Sciatic nerve (tissue), 2 donors: ENCODE data around the gene CEACAM1. TPM values are rescaled to one million over a fixed set of nuclear protein-coding genes. Genes with fewer than 3 reads are reported as not detected.
"Not testable (repeated sequence)": the region's sequence is repeated elsewhere in the genome, so short reads cannot be mapped to it uniquely, and the experiment has no call there.

Source experiments
- ATAC-seq: fragments of 200-7000 bp; cut with Tn5 transposase; one replicate; pipeline ENCODE4 v1.9.1; 2020; ENCODE audit warnings: mild to moderate bottlenecking, moderate library complexity
- DNase-seq: peaks from one replicate; pipeline ENCODE4 v3.0.0-alpha.2; 2020; ENCODE audit warnings: low spot score
- intact Hi-C: fragments of 100-400 bp; cut with DNase I; formaldehyde crosslinking; loops from one replicate; pipeline ENCODE4 v1.14.2; 2022
- total RNA-seq: library from RNA; stranded (reverse); fragmentation: NEBNext Ultra II Directional; extraction: Animal tissue kit (Norgen Biotek cat#: 25700); gene quantifications from one replicate; pipeline ENCODE4 v1.2.1, GENCODE V29; 2021
- donor health status: DM: no; HTN: no; CAD: no.
- donor health status: DM: no; HTN: no; CAD: no.

Gene CEACAM1
- total RNA-seq, 1 donor from 2014 or later, result 5.8 TPM

DNA sequence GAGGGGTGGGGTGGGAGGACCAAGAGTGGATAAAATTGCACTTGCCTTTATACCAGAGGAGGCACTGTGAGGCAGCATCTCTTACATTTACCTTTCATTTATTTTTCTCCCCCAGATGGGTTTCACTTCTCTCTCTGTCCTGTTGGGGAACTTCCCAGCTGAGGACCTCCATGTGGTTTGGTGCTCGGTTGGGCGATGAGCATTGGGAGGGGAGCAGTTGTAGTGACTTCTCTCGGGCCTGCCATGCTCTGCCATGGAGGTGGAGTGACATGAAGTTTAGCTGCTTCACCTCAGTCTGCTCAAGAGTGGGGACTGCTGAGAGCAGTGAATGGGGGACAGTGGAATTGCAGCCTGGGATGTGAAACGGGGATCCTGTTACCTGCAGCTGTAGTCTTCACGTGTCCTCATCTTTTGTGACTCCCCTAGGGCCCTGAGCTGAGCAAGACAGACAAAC, 62.4 kb downstream of the CEACAM1 start:
- DNase-seq (no peak), ATAC-seq (no peak)
- intact Hi-C loops, result no loop called here

DNA sequence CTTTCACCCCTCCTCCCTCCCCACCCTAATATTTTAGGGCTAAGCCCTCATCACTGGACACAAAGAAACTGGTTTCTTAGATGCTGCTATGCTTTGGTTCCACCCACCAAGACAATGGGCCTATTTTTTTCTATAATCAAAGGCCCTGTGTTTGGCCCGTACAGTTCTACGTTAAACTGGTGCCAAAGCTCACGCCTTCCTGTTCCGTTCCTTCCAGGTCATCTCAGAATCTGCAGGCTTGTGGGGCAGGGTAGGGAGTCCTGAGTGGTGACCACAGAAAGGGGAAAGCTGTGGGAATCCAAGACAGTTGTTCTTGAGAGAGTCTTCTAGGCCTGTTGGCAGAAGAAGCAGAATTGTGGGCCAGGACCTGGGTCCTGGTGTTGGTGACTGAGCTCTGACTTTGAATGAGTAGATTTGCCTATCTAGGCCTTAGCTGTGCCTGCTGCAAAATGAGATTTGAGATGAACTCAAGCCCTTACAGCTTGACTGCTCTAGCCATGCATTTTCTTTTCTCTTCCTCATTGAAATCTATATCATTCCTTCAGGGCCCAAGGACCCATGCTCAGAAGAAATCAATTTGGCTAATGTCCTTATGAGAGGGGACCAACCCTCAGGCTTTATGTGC, 66.5 kb downstream of the CEACAM1 start:
- peak; percentile 93 for ATAC-seq
- intact Hi-C loops, result no loop called here
- DNase-seq, result no peak

DNA sequence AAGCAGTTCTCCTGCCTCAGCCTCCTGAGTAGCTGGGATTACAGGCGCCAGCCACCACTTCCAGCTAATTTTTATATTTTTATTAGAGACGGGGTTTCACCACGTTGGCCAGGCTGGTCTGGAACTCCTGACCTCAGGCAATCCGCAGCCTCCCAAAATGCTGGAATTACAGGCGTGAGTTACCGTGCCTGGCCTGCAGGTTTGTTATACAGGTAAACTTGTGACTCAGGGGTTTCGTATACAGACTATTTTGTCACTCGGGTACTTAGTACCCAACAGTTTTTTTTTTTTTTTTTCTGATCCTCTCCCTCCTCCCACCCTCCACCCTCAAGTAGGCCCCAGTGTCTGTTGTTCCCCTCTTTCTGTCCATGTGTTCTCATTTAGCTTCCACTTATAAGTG, 67.0 kb downstream of the CEACAM1 start:
- ATAC-seq, result peak; percentile 32
- intact Hi-C loops, DNase-seq: not testable (repeated sequence)

DNA sequence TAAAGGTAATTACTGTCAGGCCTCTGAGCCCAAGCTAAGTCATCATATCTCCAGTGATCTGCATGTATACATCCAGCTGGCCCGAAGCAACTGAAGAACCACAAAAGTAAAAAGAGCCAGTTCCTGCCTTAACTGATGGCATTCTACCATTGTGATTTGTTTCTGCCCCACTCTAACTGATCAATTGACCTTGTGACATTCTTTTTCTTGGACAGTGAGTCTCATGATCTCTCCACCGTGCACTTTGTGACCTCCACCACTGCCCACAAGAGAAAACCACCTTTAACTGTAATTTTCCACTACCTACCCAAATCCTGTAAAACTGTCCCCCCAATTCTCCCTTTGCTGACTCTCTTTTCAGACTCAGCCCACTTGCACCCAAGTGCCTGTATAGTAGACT, 68.4 kb downstream of the CEACAM1 start:
- DNase-seq (no peak), ATAC-seq (no peak)
- intact Hi-C loops, result no loop called here

Other genes with a start within 250 kb of the CEACAM1 start
- 0.45 TPM for gene PRR19, start 226.3 kb downstream of the CEACAM1 start, total RNA-seq
- gene PAFAH1B3, start 225.9 kb downstream of the CEACAM1 start, total RNA-seq, result 7.4 TPM
- gene TMEM145, start 215.2 kb downstream of the CEACAM1 start, total RNA-seq, result not detected
- gene MEGF8, start 202.8 kb downstream of the CEACAM1 start, total RNA-seq, result 35.1 TPM
- 0.76 TPM for gene CNFN, start 138.2 kb downstream of the CEACAM1 start, total RNA-seq
- 34.0 TPM for gene LIPE, start 101.1 kb downstream of the CEACAM1 start, total RNA-seq
- 0.31 TPM for gene CXCL17, start 85.5 kb downstream of the CEACAM1 start, total RNA-seq
- 1.3 TPM for gene CEACAM8, start 66.4 kb upstream of the CEACAM1 start, total RNA-seq
- not detected for gene PSG3, start 212.0 kb upstream of the CEACAM1 start, total RNA-seq
- not detected for gene PSG8, start 237.2 kb upstream of the CEACAM1 start, total RNA-seq